HG03439 (cell line): ENCODE measurements around the gene PLXNA4.

Experiments
- ATAC-seq: cut with Tn5 transposase; IDR thresholded peaks from one replicate; pipeline ENCODE4 v1.9.1; 2021; ENCODE audit warnings: mild to moderate bottlenecking, moderate library complexity; ENCODE audit not compliant: unreplicated experiment

Gene PLXNA4

GRCh38 chr7:132125872-132126595 lies 450.2 kb downstream of the PLXNA4 start:
- no peak for ATAC-seq

GRCh38 chr7:132125096-132125495 lies 451.2 kb downstream of the PLXNA4 start:
- ATAC-seq: no peak

GRCh38 chr7:132124575-132124974 lies 451.7 kb downstream of the PLXNA4 start:
- no peak for ATAC-seq

GRCh38 chr7:132123773-132124172 lies 452.5 kb downstream of the PLXNA4 start:
- ATAC-seq: no peak

- ATAC-seq: no peak
Measured at GRCh38 chr7:132122901-132123300, 453.4 kb downstream of the PLXNA4 start.

- no peak for ATAC-seq
Measured at GRCh38 chr7:132121987-132122386, 454.3 kb downstream of the PLXNA4 start.

GRCh38 chr7:132118641-132119040 lies 457.6 kb downstream of the PLXNA4 start:
- no peak for ATAC-seq

- no peak for ATAC-seq
Measured at GRCh38 chr7:132117636-132118035, 458.6 kb downstream of the PLXNA4 start.

GRCh38 chr7:132117181-132117580 lies 459.1 kb downstream of the PLXNA4 start:
- no peak for ATAC-seq

GRCh38 chr7:132116369-132116768 lies 459.9 kb downstream of the PLXNA4 start:
- ATAC-seq: no peak

GRCh38 chr7:132115758-132116157 lies 460.5 kb downstream of the PLXNA4 start:
- ATAC-seq: no peak

GRCh38 chr7:132115028-132115427 lies 461.2 kb downstream of the PLXNA4 start:
- no peak for ATAC-seq

- ATAC-seq: no peak
Measured at GRCh38 chr7:132114411-132114810, 461.9 kb downstream of the PLXNA4 start.

GRCh38 chr7:132113536-132114371 lies 462.5 kb downstream of the PLXNA4 start:
- no peak for ATAC-seq

GRCh38 chr7:132112657-132113056 lies 463.6 kb downstream of the PLXNA4 start:
- ATAC-seq: no peak

- no peak for ATAC-seq
Measured at GRCh38 chr7:132112106-132112505, 464.2 kb downstream of the PLXNA4 start.

GRCh38 chr7:132110692-132111091 lies 465.6 kb downstream of the PLXNA4 start:
- no peak for ATAC-seq

- ATAC-seq: no peak
Measured at GRCh38 chr7:132109769-132110168, 466.5 kb downstream of the PLXNA4 start.

GRCh38 chr7:132108563-132108962 lies 467.7 kb downstream of the PLXNA4 start:
- no peak for ATAC-seq

- ATAC-seq: no peak
Measured at GRCh38 chr7:132106491-132106890, 469.8 kb downstream of the PLXNA4 start.

GRCh38 chr7:132105096-132105495 lies 471.2 kb downstream of the PLXNA4 start:
- ATAC-seq: no peak

- no peak for ATAC-seq
Measured at GRCh38 chr7:132103718-132104117, 472.6 kb downstream of the PLXNA4 start.
